Epidermal melanocyte (primary cell): Measurements from ENCODE around the gene CARNS1.

Experiments
- DNase-seq: peaks from one replicate; pipeline ENCODE4 v3.0.0; 2011; ENCODE audit warnings: low spot score; ENCODE audit not compliant: insufficient read length

Gene CARNS1

DNA sequence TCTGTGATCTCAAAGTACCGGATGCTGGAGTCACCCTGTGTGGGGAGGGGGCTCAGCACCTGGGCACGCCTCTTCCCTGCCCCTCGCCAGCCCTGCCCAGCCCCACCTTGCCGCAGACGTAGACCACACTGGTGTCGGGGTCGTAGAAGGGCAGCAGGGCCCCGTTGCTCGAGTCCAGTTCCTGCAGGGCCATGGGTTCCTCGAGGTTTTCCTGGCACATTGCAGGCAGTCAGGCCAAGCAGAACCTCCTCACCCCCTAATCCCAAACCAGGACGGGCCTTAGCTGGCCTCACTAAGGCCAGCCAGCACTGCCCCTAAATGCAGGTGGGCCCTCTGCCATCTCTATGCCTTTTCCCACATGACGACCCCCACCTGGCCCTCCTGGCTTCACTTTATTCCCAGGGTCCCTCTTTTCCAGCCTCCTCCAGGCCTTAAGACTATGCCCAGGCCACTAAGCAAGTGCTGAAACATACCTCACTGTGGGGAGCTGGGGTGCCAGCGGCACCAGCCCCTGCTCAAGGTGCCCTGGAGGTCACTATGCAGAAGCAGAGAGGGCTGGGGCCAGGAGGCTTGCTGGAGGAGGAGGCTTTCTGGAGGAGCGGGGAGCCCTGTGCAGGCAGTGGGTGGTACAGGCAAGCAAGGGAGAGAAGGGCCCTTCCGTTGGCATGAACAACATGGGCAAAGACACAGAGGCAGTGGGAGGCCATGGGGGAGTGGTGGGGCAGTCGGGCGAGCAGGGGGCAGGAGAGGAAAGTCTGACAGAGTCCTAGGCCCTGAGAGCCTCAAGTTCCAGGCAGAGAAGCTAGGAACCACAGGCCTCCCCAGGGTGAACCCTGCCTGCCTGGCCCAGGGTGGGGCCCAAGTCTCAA lies 25.0 kb downstream of the CARNS1 start:
- DNase-seq: no peak

DNA sequence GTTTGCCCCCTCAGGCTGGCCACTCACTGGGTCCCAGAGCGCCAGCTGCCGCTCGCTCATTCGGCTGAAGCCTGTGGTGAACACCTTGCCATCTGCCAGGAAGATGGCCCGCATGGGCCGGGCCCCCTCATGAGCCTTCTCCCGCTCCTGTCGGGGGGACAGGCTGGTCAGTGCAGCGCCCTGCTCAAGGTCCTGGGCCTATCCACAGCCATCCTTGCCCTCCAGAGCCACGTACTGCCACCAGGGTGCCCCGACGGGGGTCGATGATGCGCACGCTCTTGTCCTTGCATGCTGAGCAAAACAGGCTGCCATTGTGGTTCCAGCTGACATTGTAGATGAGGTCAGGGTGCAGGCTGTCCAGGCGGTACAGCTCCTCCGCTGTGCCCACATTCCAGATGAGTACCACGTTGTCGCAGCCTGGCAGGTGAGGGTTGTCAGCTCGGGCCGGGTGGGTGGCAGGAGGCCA lies 25.7 kb downstream of the CARNS1 start:
- DNase-seq: no peak

DNA sequence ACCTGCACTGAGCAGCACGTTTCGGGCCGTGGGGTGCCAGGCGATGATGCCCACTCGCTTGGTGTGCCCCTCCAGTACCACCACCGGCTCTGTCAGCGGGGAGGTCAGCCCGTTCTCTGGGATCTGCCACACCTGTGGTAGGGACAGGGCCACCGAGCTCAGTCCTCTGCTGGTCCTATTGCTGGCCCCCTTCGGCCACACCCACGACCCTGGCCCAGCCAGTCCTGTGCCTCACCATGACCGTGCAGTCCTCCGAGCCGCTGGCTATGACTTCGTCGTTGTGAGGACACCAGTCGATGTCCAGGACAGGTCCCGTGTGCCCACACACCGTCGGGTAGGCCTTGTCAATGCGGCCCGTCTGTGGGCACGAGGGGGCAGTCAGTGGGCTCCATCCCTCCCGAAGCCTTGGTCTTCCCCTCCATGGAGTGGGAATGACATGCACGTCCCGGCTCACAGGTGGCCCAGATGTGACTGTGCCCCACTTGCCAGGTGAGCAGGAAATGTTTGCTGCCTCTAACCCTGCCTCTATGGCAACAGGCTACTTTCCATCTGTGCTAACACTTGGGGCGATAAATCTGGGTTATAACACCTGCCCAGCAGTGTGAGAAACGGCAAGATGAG lies 26.4 kb downstream of the CARNS1 start:
- DNase-seq: no peak

DNA sequence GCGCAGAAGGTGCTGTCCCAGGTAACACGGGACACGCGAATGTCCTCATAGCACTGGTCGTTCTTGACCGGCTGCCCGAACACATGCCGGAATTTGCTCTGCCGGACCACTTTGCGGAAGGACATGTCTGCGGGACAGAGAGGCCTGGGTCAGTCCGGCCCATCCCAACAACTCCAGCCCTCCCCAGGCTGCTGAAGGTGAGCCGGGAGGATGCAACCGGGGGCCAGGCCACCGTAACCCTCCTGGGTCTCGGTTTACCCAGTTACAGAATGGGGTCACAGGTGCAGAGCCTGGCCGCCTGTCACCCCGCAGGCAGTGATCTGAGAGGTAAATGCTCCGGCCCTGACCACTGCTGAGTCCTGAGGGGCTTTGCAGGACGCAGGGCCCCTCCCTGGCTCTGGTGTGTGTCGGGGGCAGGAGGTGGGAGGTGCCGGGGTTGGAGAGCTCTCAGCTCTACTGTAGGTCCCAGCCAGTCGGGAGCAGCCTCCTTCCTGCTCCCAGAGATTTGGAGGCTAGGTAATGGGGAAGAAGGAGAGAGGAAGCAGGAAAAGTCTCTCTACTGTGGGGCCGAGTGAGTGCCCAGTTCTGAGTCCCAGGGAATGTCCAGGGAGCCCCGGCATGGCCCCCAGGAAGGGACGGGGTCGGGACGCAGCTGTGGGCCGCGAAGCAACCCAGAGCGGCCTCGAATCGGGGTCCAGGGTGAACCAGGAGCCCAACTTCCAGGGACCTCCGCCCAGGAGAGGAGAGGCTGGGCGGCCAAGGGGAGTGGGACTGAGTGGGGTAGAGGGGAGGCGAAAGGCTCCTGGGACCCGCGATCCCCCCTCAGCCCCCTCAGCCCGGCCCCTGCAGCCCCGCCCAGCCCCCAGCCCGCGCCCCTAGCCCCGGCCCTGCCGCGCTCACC lies 27.3 kb downstream of the CARNS1 start:
- DNase-seq: no peak

DNA sequence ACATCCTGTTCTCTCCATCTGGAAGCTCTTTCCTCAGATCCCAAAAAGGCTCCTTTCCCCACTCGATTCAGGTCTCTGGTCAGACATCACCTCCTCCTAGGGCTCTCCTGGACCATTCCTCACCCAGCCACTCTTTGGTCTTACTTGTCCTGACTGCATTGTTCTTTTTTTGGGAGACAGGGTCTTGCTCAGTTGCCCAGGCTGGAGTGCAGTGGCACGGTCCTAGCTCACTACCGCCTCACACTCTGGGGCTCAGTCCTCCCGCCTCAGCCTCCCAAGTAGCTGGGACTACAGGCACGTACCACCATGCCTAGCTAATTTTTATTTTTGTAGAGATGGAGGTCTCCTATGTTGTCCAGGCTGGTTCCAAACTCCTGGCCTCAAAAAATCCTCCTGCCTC lies 30.0 kb downstream of the CARNS1 start:
- DNase-seq: no peak

DNA sequence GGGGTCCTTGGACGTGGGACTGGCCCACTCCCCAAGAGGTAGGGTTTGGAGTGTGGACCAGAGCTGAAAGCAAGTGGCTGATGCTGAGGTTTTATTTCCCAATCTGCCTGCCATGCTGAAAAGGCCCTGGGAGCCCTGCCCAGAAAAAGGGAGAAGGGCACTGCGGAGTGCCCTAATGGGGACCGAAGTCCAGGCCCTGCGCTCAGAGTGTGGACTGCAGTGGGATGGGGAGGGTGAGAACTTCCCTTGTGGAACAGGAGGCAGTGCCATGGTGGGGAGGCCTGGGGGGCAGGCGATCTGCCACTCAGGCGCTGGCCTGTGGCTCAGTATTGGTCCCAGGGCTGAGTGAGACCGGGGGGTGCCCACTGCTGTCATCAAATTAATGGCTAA lies 32.7 kb downstream of the CARNS1 start:
- DNase-seq: no peak

DNA sequence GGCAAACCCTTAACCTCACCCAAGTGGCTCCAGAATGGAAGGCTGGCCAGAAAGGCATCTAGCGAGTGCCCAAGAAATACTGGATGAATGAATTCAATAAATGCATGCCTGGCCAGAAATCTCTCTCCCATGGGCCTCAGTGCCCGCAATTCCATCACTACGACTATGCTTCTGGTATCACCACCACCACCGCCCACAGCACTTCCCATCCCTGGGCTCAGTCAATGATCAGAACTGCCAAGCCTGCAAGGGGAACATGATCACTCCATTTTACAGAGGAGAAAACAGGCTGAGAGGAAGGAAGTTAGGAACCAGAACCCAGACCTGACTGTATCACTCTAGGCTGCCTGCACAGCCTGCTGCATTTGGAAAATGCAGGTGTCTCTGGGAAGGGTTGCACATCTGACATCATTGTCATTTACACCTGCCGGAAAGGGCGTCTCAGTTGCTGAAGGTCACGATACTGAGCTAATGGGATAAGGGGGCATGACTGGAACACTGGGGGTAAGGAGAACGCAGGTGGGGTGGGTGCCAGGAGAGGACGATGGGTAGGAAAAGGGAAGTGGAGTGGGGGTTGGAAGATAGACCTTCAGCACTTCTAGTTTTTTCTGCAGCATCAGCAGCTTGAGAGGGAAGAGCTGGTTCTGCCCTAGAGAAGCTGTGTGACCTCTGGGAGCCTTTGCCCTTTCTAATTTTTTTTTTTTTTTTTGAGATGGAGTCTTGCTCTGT lies 33.8 kb downstream of the CARNS1 start:
- no peak for DNase-seq

DNA sequence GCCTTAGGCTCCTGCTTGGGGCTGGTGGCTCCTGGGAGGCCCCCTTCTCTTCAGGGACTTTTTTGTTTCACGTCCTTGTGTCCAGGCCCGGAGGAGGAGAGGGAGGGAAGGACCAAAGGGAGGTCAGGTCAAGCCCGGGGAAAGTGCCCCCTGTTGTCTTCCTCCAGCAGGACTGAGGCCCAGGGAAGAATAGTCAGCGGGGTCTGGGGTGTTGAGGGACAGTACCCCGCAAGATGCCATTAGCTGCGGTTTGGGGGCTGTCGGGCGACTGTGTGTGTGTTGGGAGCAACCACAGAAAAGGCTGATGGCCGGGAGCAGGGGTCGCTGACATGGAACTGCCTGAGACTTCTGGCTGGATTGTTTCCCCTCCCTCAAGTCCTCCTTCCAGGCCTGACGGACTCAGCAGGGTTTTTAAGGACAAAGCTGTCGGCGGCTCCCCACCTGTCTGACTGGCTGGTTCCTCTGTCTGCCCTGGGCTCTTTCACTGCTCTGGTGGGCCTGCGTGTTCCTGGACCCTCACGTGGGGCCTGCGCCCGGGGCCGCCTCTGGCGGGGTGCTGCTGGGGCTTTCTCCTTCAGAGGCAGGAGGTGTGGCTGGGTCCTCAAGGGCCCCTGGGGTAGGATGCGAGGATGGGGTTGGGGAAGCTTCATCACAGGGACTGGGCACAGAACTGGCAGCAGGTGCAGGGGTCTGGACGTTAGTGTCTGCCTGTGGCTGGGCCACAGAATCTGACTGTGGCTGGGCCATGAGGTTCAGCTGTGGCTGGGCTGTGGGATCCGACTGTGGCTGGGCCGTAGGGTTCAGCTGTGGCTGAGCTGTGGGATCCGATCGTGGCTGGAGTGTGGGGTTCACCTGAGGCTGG lies 35.5 kb downstream of the CARNS1 start:
- DNase-seq: no peak

DNA sequence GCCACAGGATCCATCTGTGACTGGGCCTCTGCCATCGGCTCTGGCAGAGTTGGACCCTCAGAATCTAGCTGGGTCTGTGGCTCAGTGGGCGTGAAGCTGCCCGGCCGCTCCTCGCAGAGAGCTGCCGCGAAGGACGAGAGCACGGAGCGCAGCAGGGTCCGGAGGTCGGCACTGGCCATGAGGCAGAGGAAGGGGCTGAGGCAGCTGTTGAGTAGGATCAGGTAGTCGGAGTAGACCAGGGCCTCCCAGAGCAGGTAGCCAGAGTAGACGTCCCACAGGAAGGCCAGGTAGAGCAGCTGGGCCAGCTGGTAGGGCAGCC lies 36.1 kb downstream of the CARNS1 start:
- no peak for DNase-seq

DNA sequence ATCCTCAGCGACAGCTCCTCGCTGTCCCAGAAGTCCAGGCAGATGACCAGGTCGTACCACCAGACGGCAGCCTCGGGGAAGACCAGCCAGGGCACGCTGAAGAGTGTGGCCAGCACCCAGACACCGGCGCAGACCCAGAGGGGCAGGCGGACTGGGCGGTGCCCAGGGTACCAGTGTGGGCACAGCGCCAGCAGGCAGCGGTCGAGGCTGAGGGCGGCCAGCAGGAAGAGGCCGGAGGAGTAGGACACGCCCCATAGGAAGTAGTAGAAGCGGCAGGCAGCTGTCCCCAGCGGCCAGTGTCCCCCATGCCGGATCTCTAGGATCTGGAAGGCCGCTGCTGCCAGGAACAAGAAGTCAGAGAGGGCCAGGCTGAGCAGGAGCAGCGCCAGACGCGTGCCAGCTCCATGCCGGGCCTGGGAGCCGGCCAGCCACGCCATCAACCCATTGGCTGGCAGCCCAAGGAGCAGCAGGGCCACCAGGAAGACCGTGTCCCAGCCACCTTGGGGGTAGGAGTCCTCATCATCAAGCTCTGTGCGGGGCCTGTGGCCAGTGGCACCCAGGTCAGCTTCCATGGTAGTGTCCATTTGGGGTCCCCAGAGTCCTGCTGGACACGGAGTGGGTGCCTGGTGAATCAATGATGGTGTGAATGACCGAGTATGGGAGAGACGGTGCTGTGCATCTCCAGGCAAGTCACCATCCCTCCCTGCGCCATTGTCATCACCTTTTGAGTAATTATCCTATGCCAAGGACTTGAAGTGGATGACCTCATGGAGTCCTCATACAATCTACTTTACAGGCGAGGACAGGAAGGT lies 36.9 kb downstream of the CARNS1 start, which contains the start of gene GPR152:
GPR152 (minus strand) TSS at position 589 of the 812 bp plus-strand sequence; CDS start at position 584, 5 bp downstream.
- no peak for DNase-seq

DNA sequence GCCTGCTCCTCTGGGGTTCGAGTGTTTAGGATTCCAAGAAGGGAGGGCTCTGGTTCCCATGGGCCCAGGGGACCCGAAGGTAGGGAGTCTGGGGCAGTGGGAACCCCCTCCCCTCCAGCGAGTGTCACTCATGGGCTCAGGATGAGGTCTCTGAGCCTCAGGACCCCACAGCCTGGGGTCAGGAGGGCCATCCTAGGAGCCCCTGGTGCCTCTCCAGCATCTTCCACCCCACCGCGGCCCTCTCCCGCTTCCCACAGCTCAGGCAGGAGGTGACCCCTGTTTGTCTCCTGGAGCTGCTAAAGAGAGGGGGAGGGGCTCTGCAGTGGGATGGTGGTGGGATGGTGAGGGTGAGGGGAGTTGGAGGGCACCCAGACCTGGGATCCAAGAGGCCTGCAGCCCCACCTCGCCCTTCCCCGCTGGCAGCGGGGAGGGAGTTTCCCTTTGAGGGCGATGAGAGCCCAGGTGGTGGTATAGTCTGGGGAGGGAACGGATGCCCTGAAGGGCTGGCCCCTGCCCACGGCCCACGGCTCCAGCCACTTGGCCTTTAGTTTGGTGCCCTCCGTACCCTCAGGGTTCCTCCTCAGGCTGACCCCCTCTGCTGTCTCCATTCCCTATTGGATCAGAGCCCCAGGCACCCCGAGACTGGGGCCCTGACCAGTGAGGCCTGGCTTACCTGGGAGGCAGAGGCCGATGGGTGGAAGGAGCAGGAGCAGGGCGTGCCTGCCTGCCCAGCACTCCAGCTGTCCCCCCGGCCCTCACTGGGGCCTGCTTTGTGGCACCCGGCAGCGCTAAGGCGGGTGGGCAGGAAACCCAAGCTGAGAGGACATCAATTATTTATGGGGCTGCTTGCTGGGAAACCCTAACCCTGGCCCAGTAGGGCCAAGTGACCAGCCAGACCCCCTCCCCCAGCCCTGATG lies 38.6 kb downstream of the CARNS1 start:
- no peak for DNase-seq

DNA sequence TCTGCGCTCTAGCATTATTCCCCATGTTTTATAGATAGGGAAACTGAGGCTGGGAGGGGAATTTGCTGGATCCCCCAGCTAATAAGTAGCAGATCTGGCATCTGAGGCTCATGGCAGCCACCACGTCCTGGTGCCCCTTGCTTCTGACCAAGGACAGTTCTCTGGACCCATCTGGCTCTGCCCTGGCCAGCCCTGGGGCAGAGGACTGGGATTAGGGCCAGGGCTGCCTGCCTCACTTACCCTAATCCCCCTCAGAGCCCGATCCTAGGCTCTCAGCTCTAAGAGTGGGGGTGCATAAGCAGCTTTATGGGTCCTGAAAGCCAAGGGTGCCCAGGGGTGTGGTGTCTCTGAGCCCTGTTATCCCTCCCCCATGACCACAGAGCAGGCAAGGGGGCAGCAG lies 39.6 kb downstream of the CARNS1 start, which contains the start of gene CABP4:
CABP4 (plus strand) TSS at position 301 of the 400 bp plus-strand sequence; CDS start at position 371, 70 bp downstream.
- no peak for DNase-seq

DNA sequence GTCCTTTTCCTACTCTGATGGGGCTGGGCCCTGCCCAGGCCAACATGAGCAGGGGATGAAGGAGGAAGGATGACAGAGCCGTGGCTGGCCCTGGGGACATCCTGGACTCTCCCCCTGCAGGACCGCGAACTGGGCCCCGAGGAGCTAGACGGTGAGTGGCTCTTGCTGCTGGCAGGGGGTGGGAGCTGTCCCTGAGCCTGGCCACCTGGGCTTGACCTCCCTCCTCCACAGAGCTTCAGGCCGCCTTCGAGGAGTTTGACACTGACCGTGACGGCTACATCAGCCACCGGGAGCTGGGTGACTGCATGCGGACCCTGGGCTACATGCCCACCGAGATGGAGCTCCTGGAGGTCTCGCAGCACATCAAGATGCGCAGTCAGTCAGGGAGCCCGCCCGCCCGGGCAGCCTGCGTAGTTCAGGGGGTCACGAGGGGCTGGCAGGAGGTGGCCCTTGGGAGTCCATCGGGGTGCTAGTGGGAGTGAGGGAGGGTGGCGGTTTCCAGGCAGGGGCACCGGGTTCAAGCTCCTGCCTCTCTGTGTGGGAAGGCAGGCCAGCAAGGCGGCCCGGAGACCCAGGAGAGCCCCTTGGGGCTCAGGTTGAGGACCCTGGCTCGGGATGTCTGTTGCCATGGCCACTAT lies 40.7 kb downstream of the CARNS1 start:
- no peak for DNase-seq

DNA sequence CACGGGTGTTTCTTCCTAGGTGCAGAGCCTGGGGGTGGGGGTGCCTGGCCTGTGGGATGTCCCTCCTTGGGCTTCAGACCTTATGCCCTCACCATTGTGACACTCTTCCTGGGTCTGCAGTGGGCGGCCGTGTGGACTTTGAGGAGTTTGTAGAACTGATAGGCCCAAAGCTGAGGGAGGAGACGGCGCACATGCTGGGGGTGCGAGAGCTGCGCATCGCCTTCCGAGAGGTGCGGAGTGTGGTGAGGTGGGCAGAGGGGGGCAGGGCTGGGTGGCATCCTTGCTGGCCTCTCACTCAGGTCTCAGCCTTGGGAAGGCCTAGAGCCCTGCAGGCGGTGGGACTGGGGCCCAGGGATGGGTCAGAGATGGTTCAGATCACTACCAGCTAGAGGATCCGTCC lies 42.0 kb downstream of the CARNS1 start:
- no peak for DNase-seq

DNA sequence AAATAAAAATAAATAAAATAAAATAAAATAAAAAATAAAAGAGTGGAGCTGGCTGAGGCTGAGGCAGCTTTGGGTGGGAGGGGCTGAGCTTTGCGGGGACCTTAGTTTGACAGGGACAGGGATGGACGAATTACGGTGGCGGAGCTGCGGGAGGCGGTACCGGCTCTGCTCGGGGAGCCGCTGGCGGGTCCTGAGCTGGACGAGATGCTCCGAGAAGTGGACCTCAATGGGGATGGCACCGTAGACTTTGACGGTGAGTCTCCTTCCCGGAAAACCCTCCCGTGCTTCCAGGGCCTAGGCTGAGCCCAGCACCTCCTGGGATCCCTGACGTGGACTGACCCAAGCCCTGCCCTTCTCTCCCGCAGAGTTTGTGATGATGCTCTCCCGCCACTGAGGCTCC lies 42.8 kb downstream of the CARNS1 start:
- no peak for DNase-seq

DNA sequence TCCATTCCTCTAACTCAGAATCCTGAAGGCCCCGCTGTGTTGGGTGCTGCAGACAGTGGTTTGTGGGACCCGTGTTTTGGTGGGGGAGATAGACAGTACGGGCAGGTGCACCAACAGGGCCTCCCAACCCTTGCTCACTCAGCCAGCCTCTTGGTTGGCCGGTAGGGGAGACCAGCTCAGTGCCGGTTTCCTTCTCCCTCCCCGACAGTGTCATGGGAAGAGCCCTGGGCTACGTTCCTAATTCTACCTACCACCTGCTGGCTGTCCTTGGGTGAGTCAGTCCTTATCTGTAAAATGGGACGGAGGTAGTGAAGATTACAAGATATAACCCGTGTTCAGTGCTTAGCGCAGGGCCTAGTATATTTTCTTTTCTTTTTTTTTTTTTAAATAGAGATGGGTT lies 47.7 kb downstream of the CARNS1 start:
- no peak for DNase-seq

DNA sequence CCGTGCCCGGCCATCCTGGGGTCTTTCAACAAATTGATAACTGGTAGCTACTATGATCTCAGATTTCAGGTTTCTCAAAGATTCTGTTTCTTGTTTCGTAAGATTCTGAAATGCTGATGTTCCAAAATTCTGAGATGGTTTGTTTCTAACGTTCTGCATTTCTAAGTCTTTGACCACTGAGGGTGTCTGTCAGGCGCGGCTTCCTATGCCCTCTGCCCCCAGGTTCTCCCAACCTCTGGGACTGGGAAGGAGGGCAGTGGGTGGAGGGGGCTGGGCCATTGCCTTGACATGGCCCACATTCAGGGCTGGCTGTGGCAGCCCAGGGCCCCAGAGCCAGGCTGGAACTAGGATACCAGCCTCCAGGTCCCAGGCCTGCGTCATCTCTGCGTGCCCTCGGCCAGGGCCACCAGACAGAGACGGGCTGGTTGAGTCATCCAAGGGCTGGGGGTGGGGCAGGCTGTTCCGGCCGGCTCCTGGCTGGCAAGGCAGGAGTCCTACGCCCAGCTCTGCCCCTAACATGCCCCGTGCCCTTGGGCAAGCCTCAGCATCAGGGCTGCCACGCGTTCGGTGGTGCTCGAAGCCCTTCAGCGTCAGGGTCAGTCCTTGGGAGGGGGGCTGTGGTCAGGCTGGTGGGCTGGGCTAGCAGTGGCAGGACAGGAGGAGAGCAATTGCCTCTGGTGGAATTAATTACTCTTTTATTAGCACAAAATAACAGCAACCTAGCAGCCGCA lies 48.4 kb downstream of the CARNS1 start:
- DNase-seq: no peak
